Activated naive CD8-positive, alpha-beta T cell (primary cell): Measurements from ENCODE around the gene ILF3.
A peak's percentile ranks its signal among the peaks of the same experiment; 100 is the strongest.
"Not testable (repeated sequence)": the region's sequence is repeated elsewhere in the genome, so short reads cannot be mapped to it uniquely, and the experiment has no call there.

Experiments used
- H3K27ac Mint-ChIP-seq: one replicate; pipeline ENCODE4 v1.8.0; 2021; ENCODE audit warnings: mixed read lengths
- H3K27me3 Mint-ChIP-seq: one replicate; pipeline ENCODE4 v1.8.0; 2021; ENCODE audit warnings: mixed read lengths
- H3K36me3 Mint-ChIP-seq: one replicate; pipeline ENCODE4 v1.8.0; 2021; ENCODE audit warnings: mixed read lengths
- H3K4me1 Mint-ChIP-seq: one replicate; pipeline ENCODE4 v1.8.0; 2021; ENCODE audit warnings: low read depth, mixed read lengths
- H3K4me3 Mint-ChIP-seq: one replicate; pipeline ENCODE4 v1.8.0; 2021; ENCODE audit warnings: mild to moderate bottlenecking, mixed read lengths
- H3K9me3 Mint-ChIP-seq: one replicate; pipeline ENCODE4 v1.8.0; 2021; ENCODE audit warnings: low read depth, mixed read lengths

ILF3 gene

DNA sequence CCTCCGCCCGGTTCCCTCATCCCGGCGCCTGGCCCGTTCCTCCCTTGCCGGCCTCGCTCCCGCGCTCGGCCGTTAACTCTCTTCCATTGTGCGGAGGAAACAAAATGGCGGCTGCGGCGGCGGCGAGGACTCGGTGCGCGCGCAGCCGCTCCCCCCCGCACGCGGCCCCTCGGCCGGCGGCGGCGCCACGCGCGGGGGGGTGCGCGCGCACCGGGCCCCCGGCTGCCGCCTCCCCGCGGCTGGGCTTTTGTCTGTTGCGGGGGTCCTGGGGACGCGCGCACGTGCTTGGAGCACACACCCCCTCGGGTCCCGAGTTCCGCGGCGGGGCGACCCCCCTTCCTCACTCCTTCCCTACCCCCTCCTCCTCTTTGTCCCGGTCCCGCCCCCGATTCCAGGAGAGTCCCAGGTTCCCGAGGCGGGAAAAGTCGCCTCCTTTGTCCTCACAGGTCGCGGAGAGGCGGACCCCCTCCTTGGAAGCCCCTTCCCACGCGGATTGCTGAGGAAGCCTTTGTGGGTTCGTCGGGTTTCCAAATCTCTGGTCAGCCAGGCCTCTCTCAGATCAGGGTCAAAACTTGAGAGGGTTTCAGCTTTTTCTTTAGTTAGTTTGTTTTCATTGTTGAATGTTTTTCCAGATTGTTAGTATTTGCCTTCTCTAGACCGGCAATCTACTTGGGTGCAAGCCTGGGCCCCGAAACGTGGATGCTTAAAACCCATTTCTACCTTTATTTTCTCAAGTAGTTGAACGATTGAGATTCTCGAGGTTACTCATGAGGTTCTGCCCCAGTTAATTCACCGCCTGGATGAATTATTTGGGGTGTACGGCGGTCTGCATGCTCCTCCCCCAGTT is 687 bp downstream of the ILF3 start:
- Mint-ChIP-seq H3K4me1 (peaks cover 45% of the 10 kb centered on the region), H3K9me3 (no peaks in the 10 kb centered on the region), H3K4me3 (peak overlapping the region; percentile 98), H3K27me3 (no peaks in the 10 kb centered on the region), H3K27ac (peak overlapping the region; percentile 95), H3K36me3 (peaks cover 10% of the 10 kb centered on the region)

- Mint-ChIP-seq H3K4me3 (peak overlapping the region; percentile 98), H3K4me1 (peaks cover 48% of the 10 kb centered on the region), H3K9me3 (no peaks in the 10 kb centered on the region), H3K36me3 (peaks cover 10% of the 10 kb centered on the region), H3K27me3 (no peaks in the 10 kb centered on the region), H3K27ac (peak overlapping the region; percentile 95)
These were observed 1.5 kb downstream of the ILF3 start for GRCh38 chr19:10655457-10656312.

- Mint-ChIP-seq H3K36me3 (peaks cover 5% of the 10 kb centered on the region), H3K4me3 (peak overlapping the region; percentile 57), H3K9me3 (no peaks in the 10 kb centered on the region), H3K4me1 (peaks cover 61% of the 10 kb centered on the region), H3K27ac (no peak overlapping the region), H3K27me3 (no peaks in the 10 kb centered on the region)
These were observed 6.2 kb downstream of the ILF3 start for GRCh38 chr19:10660346-10660745.

- Mint-ChIP-seq H3K4me1 (peaks cover 60% of the 10 kb centered on the region), H3K27me3 (no peaks in the 10 kb centered on the region), H3K36me3 (no peaks in the 10 kb centered on the region), H3K4me3 (peak overlapping the region; percentile 76), H3K27ac (no peak overlapping the region), H3K9me3 (no peaks in the 10 kb centered on the region)
These were observed 7.8 kb downstream of the ILF3 start for GRCh38 chr19:10661946-10662345.

DNA sequence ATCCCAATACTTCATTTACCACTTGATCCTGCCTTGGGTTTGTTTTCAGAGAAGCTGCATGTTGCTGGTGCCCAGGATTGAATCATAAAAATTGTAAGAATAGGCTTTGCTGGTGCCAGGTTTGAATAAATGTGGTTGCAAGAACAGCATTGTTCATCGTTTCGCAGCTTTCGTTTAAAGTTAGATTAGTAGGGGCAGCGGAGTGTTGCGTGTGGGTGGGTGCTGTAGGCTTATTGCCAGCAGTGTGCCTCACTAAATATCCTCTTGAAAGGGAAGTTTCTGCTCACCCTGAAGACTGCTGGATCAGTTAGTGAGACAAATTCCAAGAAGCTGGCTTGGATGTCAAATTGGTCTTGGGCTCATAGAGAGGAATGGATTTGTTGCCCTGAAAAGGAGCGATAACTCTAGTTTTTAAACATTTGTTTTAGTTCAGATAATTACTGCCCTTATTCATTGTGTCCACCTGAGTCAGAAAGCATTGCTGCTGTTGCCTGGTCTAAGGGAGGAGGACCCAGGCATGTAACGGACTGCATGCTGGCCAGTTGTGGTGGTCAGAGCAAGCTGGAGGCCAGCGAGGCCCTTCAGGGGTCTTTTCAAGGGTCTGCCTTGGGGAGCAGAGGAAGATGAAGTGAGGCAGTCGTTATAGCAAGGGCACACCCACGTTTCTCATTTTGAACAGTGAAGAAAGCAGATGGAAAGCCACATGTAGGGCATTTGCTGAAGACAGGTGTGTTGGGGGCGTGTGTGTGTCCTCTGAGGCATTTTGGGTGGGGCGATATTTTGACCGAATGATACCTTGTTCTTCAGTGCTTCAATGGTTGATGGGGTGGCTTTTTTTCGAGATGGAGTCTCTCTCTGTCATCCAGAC is 8.5 kb downstream of the ILF3 start:
- H3K4me1 Mint-ChIP-seq = peaks cover 57% of the 10 kb centered on the region
- H3K27me3 Mint-ChIP-seq = no peaks in the 10 kb centered on the region
- no peaks in the 10 kb centered on the region for H3K36me3 Mint-ChIP-seq
- peak overlapping the region; percentile 76 for H3K4me3 Mint-ChIP-seq
- peak overlapping the region; percentile 72 for H3K27ac Mint-ChIP-seq
- H3K9me3 Mint-ChIP-seq = no peaks in the 10 kb centered on the region

DNA sequence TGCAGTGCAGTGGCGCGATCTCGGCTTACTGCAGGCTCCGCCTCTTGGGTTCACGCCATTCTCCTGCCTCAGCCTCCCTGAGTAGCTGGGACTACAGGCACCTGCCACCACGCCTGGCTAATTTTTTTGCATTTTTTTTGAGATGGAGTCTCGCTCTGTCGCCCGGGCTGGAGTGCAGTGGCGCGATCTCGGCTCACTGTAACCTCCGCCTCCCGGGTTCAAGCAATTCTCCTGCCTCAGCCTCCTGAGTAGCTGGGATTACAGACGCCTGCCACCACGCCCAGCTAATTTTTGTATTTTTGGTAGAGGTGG is 9.1 kb downstream of the ILF3 start:
- Mint-ChIP-seq H3K4me1 (peaks cover 60% of the 10 kb centered on the region), H3K4me3 (peak overlapping the region; percentile 76), H3K27ac (peak overlapping the region; percentile 72)
- H3K36me3 Mint-ChIP-seq, H3K9me3 Mint-ChIP-seq, H3K27me3 Mint-ChIP-seq: not testable (repeated sequence)

DNA sequence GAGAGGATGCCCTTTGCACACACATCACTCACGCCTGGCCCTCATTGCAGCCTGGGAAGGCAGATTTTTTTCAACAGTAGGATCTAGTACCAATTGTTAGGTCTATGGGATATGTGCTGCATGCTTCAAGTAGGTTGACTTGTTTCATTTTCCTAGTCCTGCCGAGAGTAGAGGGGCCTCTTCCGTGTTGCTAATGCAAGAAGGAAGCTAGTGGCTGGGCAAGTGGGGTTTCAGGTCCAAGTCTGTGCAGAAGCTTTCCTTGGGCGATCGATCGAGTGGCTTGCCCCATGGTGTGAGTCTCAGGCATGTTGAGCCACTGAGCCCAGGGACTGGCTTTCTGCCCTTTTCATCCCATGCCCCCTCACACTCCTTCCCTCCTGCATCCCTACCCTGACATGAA is 13.7 kb downstream of the ILF3 start:
- H3K4me3 Mint-ChIP-seq = peak overlapping the region; percentile 6

GRCh38 chr19:10669246-10669645 is 15.1 kb downstream of the ILF3 start:
- H3K36me3 Mint-ChIP-seq = no peaks in the 10 kb centered on the region
- H3K27me3 Mint-ChIP-seq = no peaks in the 10 kb centered on the region
- no peak overlapping the region for H3K27ac Mint-ChIP-seq
- peak overlapping the region; percentile 30 for H3K4me3 Mint-ChIP-seq
- H3K9me3 Mint-ChIP-seq = no peaks in the 10 kb centered on the region
- H3K4me1 Mint-ChIP-seq = peaks cover 48% of the 10 kb centered on the region

More for the DNA sequence above, 13.7 kb downstream of the ILF3 start:
- Mint-ChIP-seq H3K9me3 (no peaks in the 10 kb centered on the region), H3K27me3 (no peaks in the 10 kb centered on the region), H3K4me1 (peaks cover 54% of the 10 kb centered on the region), H3K36me3 (no peaks in the 10 kb centered on the region), H3K27ac (no peak overlapping the region)

DNA sequence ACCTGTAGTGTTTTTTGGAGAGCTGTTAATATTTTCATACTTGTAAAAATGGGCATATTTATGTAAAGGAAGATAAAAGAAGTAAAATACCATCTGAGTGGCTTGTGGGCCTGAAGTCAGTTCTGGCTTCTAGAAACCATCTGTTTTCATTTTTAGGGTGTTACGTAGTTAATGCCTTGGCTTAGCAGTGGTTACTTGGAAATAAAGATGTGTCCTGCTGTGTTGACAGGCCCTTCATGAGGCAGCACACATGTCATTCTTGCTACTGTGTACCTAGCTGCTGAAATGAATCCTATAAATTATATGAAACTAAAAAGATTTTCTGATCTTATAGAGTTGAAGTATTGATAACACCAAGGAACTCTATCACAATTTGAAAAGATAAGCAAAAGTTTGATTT is 16.0 kb downstream of the ILF3 start:
- H3K36me3 Mint-ChIP-seq = no peaks in the 10 kb centered on the region
- peaks cover 46% of the 10 kb centered on the region for H3K4me1 Mint-ChIP-seq
- no peak overlapping the region for H3K4me3 Mint-ChIP-seq
- no peak overlapping the region for H3K27ac Mint-ChIP-seq
- H3K27me3 Mint-ChIP-seq = no peaks in the 10 kb centered on the region
- H3K9me3 Mint-ChIP-seq = no peaks in the 10 kb centered on the region

DNA sequence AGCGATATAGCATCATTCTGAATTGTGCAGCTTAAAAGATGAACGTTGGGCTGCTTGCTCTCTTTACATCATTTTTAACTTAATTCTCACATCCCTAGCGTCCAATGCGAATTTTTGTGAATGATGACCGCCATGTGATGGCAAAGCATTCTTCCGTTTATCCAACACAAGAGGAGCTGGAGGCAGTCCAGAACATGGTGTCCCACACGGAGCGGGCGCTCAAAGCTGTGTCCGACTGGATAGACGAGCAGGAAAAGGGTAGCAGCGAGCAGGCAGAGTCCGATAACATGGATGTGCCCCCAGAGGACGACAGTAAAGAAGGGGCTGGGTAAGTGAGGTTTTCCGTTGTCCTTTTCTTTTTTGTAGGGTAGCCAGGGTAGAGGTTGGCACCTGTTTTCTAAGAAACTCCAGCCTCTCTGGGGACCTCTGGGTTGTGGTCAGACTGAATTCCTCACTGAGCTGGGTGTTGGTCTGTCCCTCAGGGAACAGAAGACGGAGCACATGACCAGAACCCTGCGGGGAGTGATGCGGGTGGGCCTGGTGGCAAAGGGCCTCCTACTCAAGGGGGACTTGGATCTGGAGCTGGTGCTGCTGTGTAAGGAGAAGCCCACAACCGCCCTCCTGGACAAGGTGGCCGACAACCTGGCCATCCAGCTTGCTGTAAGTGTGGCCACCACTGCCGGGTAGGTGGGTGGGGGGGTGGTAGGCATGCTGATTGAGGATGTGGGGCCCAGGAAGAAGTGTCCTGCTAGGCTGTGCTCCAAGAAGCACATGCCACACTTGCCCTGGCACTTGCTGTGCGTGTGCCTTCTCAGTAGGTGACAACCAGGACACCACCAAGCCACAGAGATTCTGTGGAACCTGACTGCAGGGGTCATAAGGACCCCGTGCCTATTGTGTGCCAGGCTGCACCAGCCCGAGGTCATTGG is 17.0 kb downstream of the ILF3 start:
- Mint-ChIP-seq H3K27ac (peak overlapping the region; percentile 16), H3K27me3 (no peaks in the 10 kb centered on the region), H3K4me3 (no peak overlapping the region), H3K9me3 (no peaks in the 10 kb centered on the region), H3K4me1 (peaks cover 44% of the 10 kb centered on the region), H3K36me3 (no peaks in the 10 kb centered on the region)

DNA sequence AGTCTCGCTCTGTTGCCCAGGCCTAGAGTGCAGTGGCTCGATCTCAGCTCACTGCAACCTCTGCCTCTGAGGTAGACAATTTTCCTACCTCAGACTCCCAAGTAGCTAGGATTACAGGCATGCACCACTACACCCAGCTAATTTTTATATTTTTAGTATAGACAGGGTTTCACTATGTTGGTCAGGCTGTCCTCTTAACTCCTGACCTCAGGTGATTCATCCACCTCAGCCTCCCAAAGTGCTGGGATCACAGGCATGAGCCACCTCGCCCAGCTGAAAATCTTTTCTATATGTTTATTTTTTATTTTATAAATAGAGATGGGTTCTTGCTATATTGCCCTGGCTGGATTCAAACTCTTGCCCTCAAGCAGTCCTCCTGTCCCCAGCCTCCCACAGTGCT is 17.8 kb downstream of the ILF3 start:
- not testable (repeated sequence) for H3K9me3 Mint-ChIP-seq, H3K27ac Mint-ChIP-seq, H3K36me3 Mint-ChIP-seq, H3K4me3 Mint-ChIP-seq, H3K27me3 Mint-ChIP-seq
- peaks cover 36% of the 10 kb centered on the region for H3K4me1 Mint-ChIP-seq

DNA sequence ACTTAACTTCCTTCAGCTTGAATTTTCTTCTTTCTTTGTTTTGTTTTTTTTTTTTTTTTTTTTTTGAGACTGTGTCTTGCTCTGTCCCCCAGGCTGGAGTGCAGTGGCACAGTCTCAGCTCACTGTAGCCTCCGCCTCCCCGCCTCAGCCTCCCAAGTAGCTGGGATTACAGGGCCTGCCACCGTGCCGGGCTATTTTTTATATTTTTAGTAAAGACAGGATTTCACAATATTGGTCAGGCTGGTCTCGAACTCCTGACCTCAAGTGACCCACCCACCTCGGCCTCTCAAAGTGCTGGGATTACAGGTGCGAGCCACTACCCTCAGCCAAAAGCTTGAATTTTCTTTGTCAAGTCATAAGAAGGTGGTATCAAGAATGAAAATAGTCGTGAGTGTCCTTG is 21.1 kb downstream of the ILF3 start:
- not testable (repeated sequence) for H3K27me3 Mint-ChIP-seq, H3K4me3 Mint-ChIP-seq, H3K9me3 Mint-ChIP-seq, H3K36me3 Mint-ChIP-seq, H3K27ac Mint-ChIP-seq
- H3K4me1 Mint-ChIP-seq = peaks cover 10% of the 10 kb centered on the region

- Mint-ChIP-seq H3K36me3 (no peaks in the 10 kb centered on the region), H3K4me3 (no peak overlapping the region), H3K9me3 (no peaks in the 10 kb centered on the region), H3K27ac (no peak overlapping the region), H3K27me3 (no peaks in the 10 kb centered on the region), H3K4me1 (peaks cover 3% of the 10 kb centered on the region)
These were observed 23.6 kb downstream of the ILF3 start for GRCh38 chr19:10677751-10678150.

- Mint-ChIP-seq H3K27ac (no peak overlapping the region), H3K4me1 (no peaks in the 10 kb centered on the region), H3K27me3 (no peaks in the 10 kb centered on the region), H3K36me3 (no peaks in the 10 kb centered on the region), H3K4me3 (no peak overlapping the region), H3K9me3 (no peaks in the 10 kb centered on the region)
These were observed 24.7 kb downstream of the ILF3 start for GRCh38 chr19:10678813-10679212.
